Mesendoderm (in vitro differentiated cells): ENCODE measurements around the gene UGT2A3.
"Not testable (repeated sequence)": the region's sequence is repeated elsewhere in the genome, so short reads cannot be mapped to it uniquely, and the experiment has no call there.

Source experiments
- DNase-seq: peaks from one replicate; pipeline ENCODE4 v3.0.0; 2013
- H2AK5ac ChIP-seq: 2 replicates; pipeline ENCODE4 v1.6.1; 2013; ENCODE audit warnings: low read length, inconsistent platforms
- H2BK120ac ChIP-seq: 2 replicates; pipeline ENCODE4 v1.6.1; 2013; ENCODE audit warnings: low read depth, mild to moderate bottlenecking, low read length, moderate library complexity, mixed read lengths
- H2BK15ac ChIP-seq: replicated peaks from 2 replicates; pipeline ENCODE4 v1.6.1; 2013; ENCODE audit warnings: low read depth, mild to moderate bottlenecking, moderate library complexity
- H2BK5ac ChIP-seq: 2 replicates; pipeline ENCODE4 v1.6.1; 2013; ENCODE audit warnings: low read length, inconsistent platforms
- H3K18ac ChIP-seq: 2 replicates; pipeline ENCODE4 v1.6.1; 2013; ENCODE audit warnings: mild to moderate bottlenecking, low read length, mixed read lengths
- H3K23ac ChIP-seq: one replicate; pipeline ENCODE4 v1.6.1; 2013; ENCODE audit warnings: low read length
- H3K27ac ChIP-seq: 2 replicates; pipeline ENCODE4 v1.5.1; 2013; ENCODE audit warnings: low read depth, mild to moderate bottlenecking, inconsistent platforms, low read length, moderate library complexity
- H3K27me3 ChIP-seq: 2 replicates; pipeline ENCODE4 v1.6.1; 2013; ENCODE audit warnings: low read length, control low read depth, mild to moderate bottlenecking, inconsistent platforms; ENCODE audit not compliant: insufficient read depth, poor library complexity
- H3K36me3 ChIP-seq: 2 replicates; pipeline ENCODE4 v1.6.1; 2013; ENCODE audit warnings: low read length, inconsistent platforms; ENCODE audit not compliant: control insufficient read depth, insufficient read depth
- H3K4ac ChIP-seq: one replicate; pipeline ENCODE4 v1.6.1; 2013; ENCODE audit warnings: low read depth, mild to moderate bottlenecking, low read length, moderate library complexity
- H3K4me1 ChIP-seq: 2 replicates; pipeline ENCODE4 v1.6.1; 2013; ENCODE audit warnings: low read depth, low read length, inconsistent platforms; ENCODE audit not compliant: control insufficient read depth
- H3K4me2 ChIP-seq: 2 replicates; pipeline ENCODE4 v1.6.1; 2013; ENCODE audit warnings: low read length
- H3K4me3 ChIP-seq: 2 replicates; pipeline ENCODE4 v1.5.1; 2013; ENCODE audit warnings: mild to moderate bottlenecking, low read length
- H3K56ac ChIP-seq: one replicate; pipeline ENCODE4 v1.6.1; 2013; ENCODE audit warnings: low read length
- H3K79me1 ChIP-seq: 2 replicates; pipeline ENCODE4 v1.6.1; 2013; ENCODE audit warnings: low read length, inconsistent platforms
- H3K79me2 ChIP-seq: 2 replicates; pipeline ENCODE4 v1.6.1; 2013; ENCODE audit warnings: mild to moderate bottlenecking, low read length; ENCODE audit not compliant: control insufficient read depth, insufficient read depth
- H3K9ac ChIP-seq: 2 replicates; pipeline ENCODE4 v1.6.1; 2013; ENCODE audit warnings: low read length, inconsistent platforms
- H4K5ac ChIP-seq: one replicate; pipeline ENCODE4 v1.6.1; 2013; ENCODE audit warnings: low read length
- H4K8ac ChIP-seq: one replicate; pipeline ENCODE4 v1.6.1; 2013; ENCODE audit warnings: low read depth, mild to moderate bottlenecking, control low read depth, low read length, moderate library complexity
- WGBS: extraction: QIAGEN DNeasy Blood & Tissue Kit; methylation state at CpG from one replicate; pipeline ENCODE4 v1.1.7; 2013; ENCODE audit warnings: low lambda C conversion rate, missing lambda C conversion rate; ENCODE audit not compliant: insufficient coverage; ENCODE audit errors: extremely low coverage; 5-methylcytosine and 5-hydroxymethylcytosine counted together

UGT2A3 gene

GRCh38 chr4:68929076-68929737 is 22.4 kb downstream of the UGT2A3 start:
- H3K79me1 ChIP-seq = no peaks in the 10 kb centered on the region
- no peak overlapping the region for H2AK5ac ChIP-seq
- H3K79me2 ChIP-seq = no peaks in the 10 kb centered on the region
- no peak overlapping the region for H4K5ac ChIP-seq
- no peak overlapping the region for H3K4me2 ChIP-seq
- no CpG with 5 or more reads among the region's 3 CpGs for WGBS
- no peaks in the 10 kb centered on the region for H3K36me3 ChIP-seq
- H3K23ac ChIP-seq = no peak overlapping the region
- no peak overlapping the region for H2BK5ac ChIP-seq
- no peak overlapping the region for H3K18ac ChIP-seq
- no peaks in the 10 kb centered on the region for H3K4me1 ChIP-seq
- no peak overlapping the region for H3K4ac ChIP-seq
- no peak for DNase-seq
- H3K4me3 ChIP-seq = no peak overlapping the region
- no peak overlapping the region for H4K8ac ChIP-seq
- H3K27me3 ChIP-seq = no peaks in the 10 kb centered on the region
- no peak overlapping the region for H2BK15ac ChIP-seq
- no peak overlapping the region for H3K56ac ChIP-seq
- no peak overlapping the region for H3K9ac ChIP-seq
- H3K27ac ChIP-seq = no peak overlapping the region
- H2BK120ac ChIP-seq = no peak overlapping the region

DNA sequence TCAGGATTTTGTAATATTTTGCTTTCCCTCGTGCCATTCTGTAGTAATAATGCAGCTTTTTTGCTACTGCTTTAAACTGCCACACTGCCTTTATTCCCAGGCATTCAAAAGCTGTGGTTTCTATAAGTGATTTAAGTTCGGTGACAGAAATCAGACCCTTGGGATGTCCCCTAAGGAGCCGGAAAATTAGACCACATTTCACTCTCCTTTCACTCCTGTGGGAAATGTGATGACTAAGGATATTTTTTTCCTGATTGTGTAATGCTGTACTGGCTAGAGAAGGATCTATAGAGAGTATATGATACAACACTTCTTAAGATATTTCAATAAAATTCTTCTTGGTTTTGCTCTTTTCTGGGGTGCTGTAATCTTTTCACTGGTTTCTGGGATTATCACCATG is 24.4 kb downstream of the UGT2A3 start:
- Histone ChIP-seq H2AK5ac (no peak overlapping the region), H2BK5ac (no peak overlapping the region), H3K56ac (no peak overlapping the region), H3K23ac (no peak overlapping the region), H3K79me2 (no peaks in the 10 kb centered on the region), H3K36me3 (no peaks in the 10 kb centered on the region), H4K5ac (no peak overlapping the region), H3K4ac (no peak overlapping the region), H3K9ac (no peak overlapping the region), H2BK15ac (no peak overlapping the region), H3K4me1 (no peaks in the 10 kb centered on the region), H2BK120ac (no peak overlapping the region), H4K8ac (no peak overlapping the region), H3K18ac (no peak overlapping the region), H3K27ac (no peak overlapping the region), H3K4me2 (no peak overlapping the region), H3K79me1 (no peaks in the 10 kb centered on the region), H3K4me3 (no peak overlapping the region), H3K27me3 (no peaks in the 10 kb centered on the region)
- no peak for DNase-seq
- no CpG with 5 or more reads among the region's 3 CpGs for WGBS

DNA sequence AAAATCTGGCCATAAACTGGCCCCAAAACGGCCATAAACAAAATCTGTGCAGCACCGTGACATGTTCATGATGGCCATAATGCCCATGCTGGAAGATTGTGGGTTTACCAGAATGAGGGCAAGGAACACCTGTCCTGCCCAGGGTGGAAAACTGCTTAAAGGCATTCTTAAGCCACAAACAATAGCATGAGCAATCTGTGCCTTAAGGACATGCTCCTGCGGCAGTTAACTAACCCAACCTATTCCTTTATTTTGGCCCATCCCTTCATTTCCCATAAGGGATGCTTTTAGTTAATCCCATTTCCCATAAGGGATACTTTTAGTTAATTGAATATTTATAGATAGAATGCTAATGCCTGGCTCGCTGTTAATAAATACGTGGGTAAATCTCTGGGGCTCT is 29.4 kb downstream of the UGT2A3 start:
- not testable (repeated sequence) for H2BK120ac ChIP-seq, H3K23ac ChIP-seq, H3K36me3 ChIP-seq, H3K27ac ChIP-seq, H3K9ac ChIP-seq, H2BK15ac ChIP-seq, H3K4me1 ChIP-seq, DNase-seq, H3K79me2 ChIP-seq, H3K4me3 ChIP-seq, H3K4me2 ChIP-seq, H3K27me3 ChIP-seq, H3K79me1 ChIP-seq, H4K5ac ChIP-seq, H3K18ac ChIP-seq, H2BK5ac ChIP-seq, H2AK5ac ChIP-seq, H3K56ac ChIP-seq, H3K4ac ChIP-seq, H4K8ac ChIP-seq
- no CpG with 5 or more reads among the region's 5 CpGs for WGBS

DNA sequence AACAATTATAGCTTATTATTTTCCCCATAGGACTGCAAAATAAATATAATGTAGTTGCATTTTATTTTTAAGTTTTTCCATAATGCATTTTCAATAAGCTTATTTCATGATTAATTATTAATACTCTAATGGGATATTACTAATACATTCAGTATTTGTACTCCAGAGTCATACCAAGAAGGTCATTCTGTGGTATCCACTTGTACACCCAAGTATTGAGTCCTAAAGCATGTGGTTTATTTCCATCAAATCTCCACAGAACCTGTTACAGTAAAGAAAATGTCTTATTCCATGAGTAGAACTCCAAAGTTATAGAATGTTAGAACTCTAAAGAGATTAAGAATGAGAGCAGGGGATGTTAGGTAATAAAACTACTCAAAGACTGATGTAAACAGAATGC is 30.6 kb downstream of the UGT2A3 start:
- H3K23ac ChIP-seq = no peak overlapping the region
- no peak overlapping the region for H2BK120ac ChIP-seq
- no peaks in the 10 kb centered on the region for H3K79me2 ChIP-seq
- H3K9ac ChIP-seq = no peak overlapping the region
- no peak overlapping the region for H3K4me3 ChIP-seq
- no peak overlapping the region for H4K5ac ChIP-seq
- no peak overlapping the region for H2AK5ac ChIP-seq
- H3K4ac ChIP-seq = no peak overlapping the region
- no peaks in the 10 kb centered on the region for H3K36me3 ChIP-seq
- H3K27me3 ChIP-seq = no peaks in the 10 kb centered on the region
- no peaks in the 10 kb centered on the region for H3K4me1 ChIP-seq
- DNase-seq = no peak
- H3K79me1 ChIP-seq = no peaks in the 10 kb centered on the region
- H3K56ac ChIP-seq = no peak overlapping the region
- no peak overlapping the region for H3K4me2 ChIP-seq
- H4K8ac ChIP-seq = no peak overlapping the region
- H2BK5ac ChIP-seq = no peak overlapping the region
- H3K18ac ChIP-seq = no peak overlapping the region
- no peak overlapping the region for H2BK15ac ChIP-seq
- H3K27ac ChIP-seq = no peak overlapping the region

DNA sequence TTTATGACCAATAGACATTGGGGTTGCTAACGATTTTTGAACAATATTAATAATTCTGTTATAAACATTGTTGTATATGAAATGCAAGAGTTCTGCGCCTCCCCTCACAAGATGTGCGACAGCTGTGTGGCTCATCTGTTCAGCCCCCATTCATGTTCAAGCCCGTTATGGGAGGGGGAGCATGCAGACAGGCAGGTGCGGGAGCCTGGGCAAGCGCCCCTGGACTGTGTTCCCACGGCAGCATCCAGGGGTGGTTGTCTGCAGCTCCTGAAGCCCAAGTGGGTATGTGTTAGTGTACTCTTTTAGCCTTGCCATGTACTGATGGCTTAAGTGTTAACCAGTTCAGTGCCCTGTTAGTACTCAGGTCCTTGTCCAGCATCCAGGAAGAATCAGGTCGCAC is 34.6 kb downstream of the UGT2A3 start:
- H2BK5ac ChIP-seq = no peak overlapping the region

GRCh38 chr4:68912807-68913206 is 38.8 kb downstream of the UGT2A3 start:
- Histone ChIP-seq H4K5ac (no peak overlapping the region), H2BK120ac (no peak overlapping the region), H3K56ac (no peak overlapping the region), H2BK5ac (no peak overlapping the region), H2BK15ac (no peak overlapping the region), H3K4me1 (no peaks in the 10 kb centered on the region), H3K27ac (no peak overlapping the region), H3K79me1 (no peaks in the 10 kb centered on the region), H3K18ac (no peak overlapping the region), H3K27me3 (no peaks in the 10 kb centered on the region), H3K4me2 (no peak overlapping the region), H3K9ac (no peak overlapping the region), H4K8ac (no peak overlapping the region), H3K4ac (no peak overlapping the region), H3K4me3 (no peak overlapping the region), H2AK5ac (no peak overlapping the region), H3K79me2 (no peaks in the 10 kb centered on the region), H3K23ac (no peak overlapping the region), H3K36me3 (no peaks in the 10 kb centered on the region)
- no CpG with 5 or more reads among the region's 3 CpGs for WGBS
- no peak for DNase-seq

More for the DNA sequence above, 34.6 kb downstream of the UGT2A3 start:
- Histone ChIP-seq H3K27ac (no peak overlapping the region), H3K4me2 (no peak overlapping the region), H3K23ac (no peak overlapping the region), H3K79me1 (no peaks in the 10 kb centered on the region), H4K8ac (no peak overlapping the region), H3K4me1 (no peaks in the 10 kb centered on the region), H3K36me3 (no peaks in the 10 kb centered on the region), H3K56ac (no peak overlapping the region), H3K4ac (no peak overlapping the region), H3K18ac (no peak overlapping the region), H2BK15ac (no peak overlapping the region), H2AK5ac (no peak overlapping the region), H4K5ac (no peak overlapping the region), H3K27me3 (no peaks in the 10 kb centered on the region), H3K4me3 (no peak overlapping the region), H2BK120ac (no peak overlapping the region), H3K9ac (no peak overlapping the region), H3K79me2 (no peaks in the 10 kb centered on the region)
- no CpG with 5 or more reads among the region's 8 CpGs for WGBS
- DNase-seq = no peak
